Head of caudate nucleus (tissue), 42 donors: Measurements from ENCODE around the gene SCTR.

Experiments used
- DNase-seq, 42 donors: peaks; one replicate each; pipeline versions ENCODE4 v3.0.0 to v3.0.0-alpha.2; 2020 to 2021; ENCODE audit warnings: mixed read lengths in 7 of 42
- intact Hi-C: fragments of 100-400 bp; cut with DNase I; formaldehyde crosslinking; loops from one replicate; pipeline ENCODE4 v1.15.0; 2022

SCTR gene

GRCh38 chr2:119478188-119478977 lies 45.9 kb downstream of the SCTR start:
- intact Hi-C loops, result loop anchor here (5.0 kb wide), 1 partner anchor 71 kb away; no protein-coding TSS in a partner anchor
- DNase-seq, result peak in 7 of 42 donors; percentile 1 to 33 (median 17)

DNA sequence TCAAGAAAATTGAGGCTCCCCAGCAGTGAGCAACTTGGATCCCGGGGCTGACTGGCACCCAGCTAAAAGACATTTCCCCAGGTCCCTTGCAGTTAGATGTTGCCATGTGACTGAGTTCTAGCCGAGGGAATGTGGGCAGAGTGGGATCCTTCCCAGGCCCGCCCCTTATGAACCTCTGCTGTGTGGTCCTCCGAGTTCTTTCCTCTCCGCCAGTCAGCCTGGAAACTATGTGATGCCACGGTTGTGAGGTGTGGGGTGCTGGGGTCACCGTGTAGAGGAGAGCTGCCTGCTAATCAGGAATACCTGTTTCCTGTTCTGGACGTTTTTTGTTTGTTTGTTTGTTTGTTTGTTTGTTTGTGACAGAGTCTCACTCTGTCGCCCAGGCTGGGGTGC lies 47.2 kb downstream of the SCTR start:
- peak in 4 of 42 donors; percentile 10 to 32 (median 14) for DNase-seq
- intact Hi-C loops, result loop anchor here (5.0 kb wide), 1 partner anchor 70 kb away; no protein-coding TSS in a partner anchor

GRCh38 chr2:119476301-119477112 lies 47.8 kb downstream of the SCTR start:
- peak in 39 of 42 donors; percentile 19 to 83 (median 53) for DNase-seq
- intact Hi-C loops, result loop anchor here (5.0 kb wide), 1 partner anchor 69 kb away; no protein-coding TSS in a partner anchor

- intact Hi-C loops, result loop anchor here (5.0 kb wide), 1 partner anchor 69 kb away; no protein-coding TSS in a partner anchor
- DNase-seq, result peak in 1 of 42 donors; percentile 6
Observed at GRCh38 chr2:119475857-119476244, 48.4 kb downstream of the SCTR start.

DNA sequence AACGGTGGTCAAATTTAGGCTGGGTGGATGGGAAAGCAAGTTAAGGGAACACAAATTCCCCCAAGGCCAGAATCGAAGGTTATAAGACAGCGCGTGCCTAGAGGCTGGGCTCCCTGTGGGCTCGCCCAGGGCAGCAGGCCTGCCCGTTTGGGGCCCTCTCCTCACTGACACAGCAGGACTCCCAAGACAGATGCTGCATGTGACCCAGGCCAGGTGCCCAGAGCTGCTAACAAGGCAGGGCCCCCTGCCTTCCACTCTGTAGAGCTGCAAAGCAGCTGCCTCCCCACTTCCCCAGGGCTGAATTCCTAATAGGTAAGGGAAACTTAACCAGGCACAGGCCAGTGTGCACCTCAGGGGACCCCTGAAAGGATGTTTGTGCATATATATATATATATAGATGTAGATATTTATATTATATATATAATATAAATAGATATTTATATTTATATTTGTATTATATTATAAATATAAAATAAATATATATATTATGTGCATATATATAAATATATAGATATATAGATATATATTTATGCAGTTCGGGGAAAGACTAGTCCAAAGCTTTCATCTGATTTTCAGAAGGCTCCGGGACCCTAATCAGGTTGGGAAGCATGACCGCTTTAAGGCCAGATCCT lies 48.9 kb downstream of the SCTR start:
- intact Hi-C loops, result loop anchor here (5.0 kb wide), 1 partner anchor 68 kb away; no protein-coding TSS in a partner anchor
- peak in 2 of 42 donors; percentile 6 to 22 for DNase-seq

- intact Hi-C loops, result loop anchor here (5.0 kb wide), 1 partner anchor 67 kb away; no protein-coding TSS in a partner anchor
- DNase-seq, result peak in 1 of 42 donors; percentile 23
Observed at GRCh38 chr2:119474371-119475224, 49.7 kb downstream of the SCTR start.

- DNase-seq, result peak in 1 of 42 donors; percentile 19
- intact Hi-C loops, result no loop called here
Observed at GRCh38 chr2:119473621-119474370, 50.5 kb downstream of the SCTR start.

DNA sequence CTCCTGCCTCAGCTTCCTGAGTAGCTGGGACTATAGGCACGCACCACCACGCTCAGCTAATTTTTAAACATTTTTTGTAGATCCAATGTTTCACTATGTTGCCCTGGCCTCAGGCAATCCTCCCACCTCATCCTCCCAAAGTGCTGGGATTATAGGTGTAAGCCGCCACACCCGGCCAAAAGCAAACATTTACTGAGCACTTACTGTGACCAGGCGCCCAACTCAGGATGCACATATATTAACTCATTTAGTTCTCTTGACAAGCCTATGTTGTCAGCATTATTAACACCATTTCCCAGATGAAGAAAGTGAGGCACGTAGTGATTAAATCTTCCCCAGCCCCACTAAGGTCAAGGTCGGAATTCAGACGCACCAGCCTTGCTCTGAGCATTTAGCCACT lies 51.5 kb downstream of the SCTR start:
- no peak for DNase-seq
- intact Hi-C loops, result no loop called here

DNA sequence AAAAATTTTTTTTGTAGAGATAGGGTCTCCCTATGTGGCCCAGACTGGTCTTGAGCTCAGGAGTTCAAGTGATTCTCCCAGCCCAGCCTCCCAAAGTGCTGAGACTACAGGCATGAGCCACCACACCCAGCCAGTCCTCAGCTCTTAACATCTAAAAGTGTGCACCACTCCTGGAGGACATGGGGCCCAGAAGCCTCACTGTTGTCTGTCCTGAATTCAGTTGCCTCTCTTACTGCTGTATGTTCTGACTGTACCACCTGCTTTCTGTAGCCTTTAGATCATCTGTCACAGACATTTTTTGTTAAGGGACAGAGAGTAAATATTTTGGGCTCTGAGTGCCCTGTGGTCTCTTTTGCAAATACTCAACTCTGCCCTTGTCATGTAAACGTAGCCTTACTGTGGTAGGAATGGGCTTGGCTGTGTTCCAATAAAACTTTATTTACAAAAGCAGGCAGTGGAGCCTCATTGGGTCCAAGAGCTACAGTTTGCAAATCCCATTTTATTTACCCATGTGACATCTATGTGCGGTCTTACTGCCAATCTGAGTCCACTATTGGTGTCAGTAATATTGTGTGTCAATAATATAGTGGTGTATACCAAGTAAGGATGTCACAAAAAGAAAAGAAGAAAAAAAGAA lies 54.5 kb downstream of the SCTR start:
- intact Hi-C loops, result no loop called here
- DNase-seq, result no peak

- DNase-seq, result no peak
- intact Hi-C loops, result no loop called here
Observed at GRCh38 chr2:119469131-119469530, 55.2 kb downstream of the SCTR start.

DNA sequence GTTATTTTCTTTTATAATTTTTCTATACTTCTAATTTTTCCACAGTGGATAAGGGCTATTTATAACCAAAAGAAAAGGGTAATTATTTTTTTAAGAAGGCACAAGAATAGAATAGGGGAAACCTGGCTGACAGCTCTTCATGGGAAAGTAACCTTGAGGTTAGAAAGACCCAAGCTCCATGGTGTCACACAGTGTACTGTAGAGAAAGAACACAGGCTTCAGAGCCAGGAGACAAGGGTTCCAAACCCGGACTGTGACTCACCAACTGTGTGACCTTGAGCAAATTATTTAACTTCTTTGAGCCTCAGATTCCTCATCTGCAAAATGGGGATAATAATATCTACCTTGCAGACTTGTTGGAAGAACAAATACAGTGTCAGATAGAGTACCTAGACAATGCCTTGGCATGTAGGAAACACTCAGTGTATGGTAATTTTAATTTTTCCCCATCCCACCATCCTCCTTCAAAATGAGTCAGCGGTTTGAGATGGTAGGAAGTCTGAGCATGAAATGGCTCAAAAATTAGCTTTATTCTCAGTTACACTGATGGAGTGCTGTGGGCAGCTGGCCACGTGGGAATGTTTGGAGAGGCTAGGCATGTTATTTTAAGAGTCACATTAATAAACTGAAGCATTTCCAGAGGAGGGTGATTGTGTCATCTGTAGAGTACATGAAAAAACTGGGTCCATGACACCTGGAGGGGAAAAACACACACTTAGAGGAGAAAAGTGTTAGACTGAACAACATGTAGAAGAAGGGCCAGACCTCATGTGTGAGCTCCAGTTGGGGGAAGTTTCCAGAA lies 55.9 kb downstream of the SCTR start:
- no peak for DNase-seq
- intact Hi-C loops, result no loop called here

DNA sequence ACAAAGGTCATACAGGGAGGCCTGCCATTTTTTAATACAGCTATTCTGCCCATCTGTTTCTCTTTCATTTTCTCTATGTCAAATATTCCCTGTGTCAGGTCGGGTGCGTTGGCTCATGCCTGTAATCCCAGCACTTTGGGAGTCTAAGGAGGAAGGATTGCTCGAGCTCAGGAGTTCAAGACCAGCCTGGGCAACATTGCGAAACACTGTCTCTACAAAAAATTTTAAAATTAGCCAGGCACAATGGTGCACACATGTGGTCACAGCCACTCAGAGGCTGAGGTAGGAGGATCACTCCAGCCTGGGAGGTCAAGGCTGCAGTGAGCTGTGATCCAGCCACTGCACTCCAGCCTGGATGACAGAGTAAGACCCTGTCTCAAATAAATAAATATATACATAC lies 57.9 kb downstream of the SCTR start:
- DNase-seq, result no peak
- intact Hi-C loops, result no loop called here

- no peak for DNase-seq
- intact Hi-C loops, result no loop called here
Observed at GRCh38 chr2:119465687-119466086, 58.6 kb downstream of the SCTR start.

GRCh38 chr2:119464981-119465380 lies 59.3 kb downstream of the SCTR start:
- intact Hi-C loops, result no loop called here
- peak in 5 of 42 donors; percentile 10 to 46 (median 16) for DNase-seq

GRCh38 chr2:119463990-119464389 lies 60.3 kb downstream of the SCTR start:
- intact Hi-C loops, result no loop called here
- DNase-seq, result no peak

DNA sequence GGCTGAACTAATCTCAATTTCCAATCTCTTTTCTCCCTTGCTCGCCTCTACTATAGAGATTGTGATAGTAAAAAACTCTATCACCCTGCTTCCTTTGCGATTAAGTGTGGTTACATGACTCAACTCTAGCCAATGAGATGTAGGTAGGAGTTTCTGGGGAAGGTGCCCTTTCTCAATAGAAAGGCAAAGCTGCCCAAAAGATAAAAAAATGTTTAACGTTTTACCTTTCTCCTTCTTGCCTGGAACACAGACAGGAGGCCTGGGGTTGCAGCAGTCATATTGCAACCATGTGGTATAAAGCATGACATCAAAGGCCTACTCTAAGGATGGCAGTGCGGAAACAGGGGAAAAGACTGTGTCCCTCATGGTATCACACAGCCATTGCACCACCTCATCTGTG lies 61.1 kb downstream of the SCTR start:
- DNase-seq, result no peak
- intact Hi-C loops, result no loop called here

GRCh38 chr2:119462574-119462973 lies 61.7 kb downstream of the SCTR start:
- intact Hi-C loops, result no loop called here
- no peak for DNase-seq
